Measurements from ENCODE around the gene CNNM3.

Gene CNNM3

DNA sequence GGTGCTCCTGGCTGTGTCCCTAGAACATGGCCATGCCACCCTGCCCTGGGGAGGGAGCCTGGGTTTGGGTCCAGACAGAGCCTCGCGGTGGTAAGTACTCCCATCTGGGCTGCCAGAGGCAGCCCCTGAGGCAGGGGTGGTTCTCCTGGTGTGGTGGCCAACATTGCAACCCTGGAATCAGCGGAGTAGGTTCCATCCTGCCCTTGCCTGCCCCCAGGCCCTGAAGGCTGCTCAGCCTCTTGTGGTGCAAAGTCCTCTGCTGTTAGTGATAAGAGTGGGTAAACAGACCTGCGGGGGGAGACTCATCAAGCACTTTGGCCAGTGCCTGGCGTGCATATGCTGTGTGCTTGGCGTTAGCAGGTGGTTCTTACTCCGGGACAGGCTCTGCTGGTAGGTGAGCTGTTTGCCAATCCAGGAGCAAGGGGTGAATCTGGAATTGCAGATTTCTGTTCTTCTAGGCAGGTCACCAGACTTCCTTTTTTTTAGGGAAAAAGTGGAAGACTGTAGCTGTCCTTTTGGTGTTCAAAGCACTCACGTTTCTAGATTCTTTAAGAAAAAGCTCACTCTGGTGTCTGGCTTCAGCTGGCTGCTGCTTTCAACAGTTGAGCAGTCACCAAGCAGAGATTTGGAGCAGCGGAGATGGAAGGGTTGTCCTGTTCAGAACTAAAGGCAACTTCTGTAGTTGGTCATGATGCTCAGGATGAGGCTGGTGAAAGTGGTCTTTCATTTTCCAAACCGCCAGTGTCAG is 3.2 kb downstream of the CNNM3 start:
- H3K4me3 ChIP-seq (ENCODE audit: insufficient read depth, low read depth, low read length, poor library complexity, severe bottlenecking) = no peak overlapping the region
- no peak for DNase-seq
- no peaks in the 10 kb centered on the region for H3K9me3 ChIP-seq (ENCODE audit: control insufficient read depth, low read length)
- H3K27me3 ChIP-seq (replicated peaks; ENCODE audit: control insufficient read depth, insufficient read depth, low read length, poor library complexity, severe bottlenecking) = no peaks in the 10 kb centered on the region
- H3K27ac ChIP-seq (ENCODE audit: insufficient read depth, low read length, poor library complexity, severe bottlenecking) = no peak overlapping the region
- H3K36me3 ChIP-seq (ENCODE audit: control insufficient read depth, insufficient read depth, low read length) = peaks cover 10% of the 10 kb centered on the region
- peaks cover 45% of the 10 kb centered on the region for H3K4me1 ChIP-seq (ENCODE audit: control insufficient read depth, insufficient read depth, low read length, poor library complexity, severe bottlenecking)

DNA sequence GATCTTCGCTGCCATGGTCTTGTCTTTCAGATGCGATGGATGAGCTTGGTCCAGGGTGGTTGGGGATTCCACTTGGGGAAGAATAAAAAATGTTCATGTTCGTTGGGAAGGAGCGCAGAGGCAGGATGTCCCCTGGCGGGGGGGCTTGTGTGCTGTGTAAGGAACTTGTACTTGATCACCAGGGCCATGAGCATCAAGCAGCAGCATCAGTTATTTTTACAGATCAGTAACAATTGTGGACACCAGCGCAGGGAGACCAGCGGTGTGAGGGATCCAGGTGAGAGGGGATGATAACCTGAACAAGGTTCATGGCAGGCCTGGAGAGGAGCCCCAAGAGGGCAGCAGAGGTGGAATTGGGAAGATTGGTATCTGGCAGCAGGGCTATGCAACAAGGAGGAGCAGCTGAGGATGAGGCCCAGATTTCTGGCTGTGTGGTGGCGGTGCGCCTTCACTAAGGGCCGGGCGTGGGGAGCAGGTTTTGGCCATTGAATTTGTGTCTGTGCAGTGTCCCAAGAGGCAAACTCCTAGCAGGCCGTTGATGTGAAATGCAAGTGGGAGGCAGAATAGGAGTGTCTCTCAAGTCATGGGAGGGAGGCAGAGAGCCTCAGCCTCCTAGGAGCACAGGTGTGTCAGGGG is 3.9 kb downstream of the CNNM3 start:
- no peaks in the 10 kb centered on the region for H3K27me3 ChIP-seq (replicated peaks; ENCODE audit: control insufficient read depth, insufficient read depth, low read length, poor library complexity, severe bottlenecking)
- H3K4me1 ChIP-seq (ENCODE audit: control insufficient read depth, insufficient read depth, low read length, poor library complexity, severe bottlenecking) = peaks cover 45% of the 10 kb centered on the region
- no peak for DNase-seq
- no peaks in the 10 kb centered on the region for H3K9me3 ChIP-seq (ENCODE audit: control insufficient read depth, low read length)
- H3K36me3 ChIP-seq (ENCODE audit: control insufficient read depth, insufficient read depth, low read length) = peaks cover 17% of the 10 kb centered on the region
- H3K4me3 ChIP-seq (ENCODE audit: insufficient read depth, low read depth, low read length, poor library complexity, severe bottlenecking) = no peak overlapping the region
- no peak overlapping the region for H3K27ac ChIP-seq (ENCODE audit: insufficient read depth, low read length, poor library complexity, severe bottlenecking)

DNA sequence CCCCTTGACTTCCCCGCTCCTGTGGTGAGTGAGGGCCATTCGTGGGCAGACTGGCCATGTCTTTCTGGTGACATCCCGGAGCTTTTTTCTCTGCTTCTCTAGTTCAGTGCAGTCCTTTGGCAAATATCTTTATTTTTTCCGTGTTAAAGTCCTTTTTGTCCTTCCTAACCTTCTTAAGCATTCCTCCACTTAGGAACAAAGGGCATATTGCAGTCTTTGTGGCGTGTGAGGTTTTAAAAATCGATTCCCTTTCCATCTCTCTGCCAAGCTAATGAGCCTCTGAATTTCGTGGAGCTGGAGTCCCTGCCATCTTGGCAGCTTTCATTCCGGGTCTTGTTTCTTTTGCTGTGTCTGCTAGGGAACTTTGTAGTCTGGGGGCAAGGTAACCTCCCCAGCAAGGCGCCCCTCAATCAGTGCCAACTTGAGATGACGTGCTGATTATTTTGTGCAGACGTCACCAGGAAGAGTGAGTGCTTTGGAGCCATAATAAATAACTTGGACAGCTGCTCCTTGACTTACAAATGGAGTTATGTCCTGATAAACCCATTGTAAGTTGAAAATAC is 5.1 kb downstream of the CNNM3 start:
- H3K27ac ChIP-seq (ENCODE audit: insufficient read depth, low read length, poor library complexity, severe bottlenecking) = no peak overlapping the region
- peaks cover 27% of the 10 kb centered on the region for H3K36me3 ChIP-seq (ENCODE audit: control insufficient read depth, insufficient read depth, low read length)
- no peak overlapping the region for H3K4me3 ChIP-seq (ENCODE audit: insufficient read depth, low read depth, low read length, poor library complexity, severe bottlenecking)
- peaks cover 45% of the 10 kb centered on the region for H3K4me1 ChIP-seq (ENCODE audit: control insufficient read depth, insufficient read depth, low read length, poor library complexity, severe bottlenecking)
- H3K27me3 ChIP-seq (replicated peaks; ENCODE audit: control insufficient read depth, insufficient read depth, low read length, poor library complexity, severe bottlenecking) = no peaks in the 10 kb centered on the region
- no peak for DNase-seq
- H3K9me3 ChIP-seq (ENCODE audit: control insufficient read depth, low read length) = no peaks in the 10 kb centered on the region

DNA sequence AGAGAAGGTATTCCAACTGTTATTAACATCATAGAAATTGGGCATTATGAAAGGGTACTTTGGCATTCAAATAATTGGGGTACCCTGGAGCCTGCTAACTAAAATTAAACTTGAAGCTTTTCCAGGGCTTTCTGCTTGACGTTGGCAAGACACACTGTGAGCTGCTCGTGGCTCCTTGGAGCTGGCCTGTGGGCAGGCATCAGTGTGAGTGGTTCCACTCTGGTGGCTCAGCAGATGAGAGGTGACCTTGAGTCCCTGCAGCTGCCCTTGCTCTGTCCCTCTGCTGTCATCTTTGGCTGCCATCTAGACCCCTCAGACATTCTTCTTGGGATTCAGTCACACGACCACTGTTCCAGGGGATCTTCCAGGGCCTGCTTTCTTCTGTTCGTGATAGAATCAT is 6.7 kb downstream of the CNNM3 start:
- Histone ChIP-seq H3K27me3 (replicated peaks; ENCODE audit: control insufficient read depth, insufficient read depth, low read length, poor library complexity, severe bottlenecking) (no peaks in the 10 kb centered on the region), H3K4me3 (ENCODE audit: insufficient read depth, low read depth, low read length, poor library complexity, severe bottlenecking) (no peak overlapping the region), H3K27ac (ENCODE audit: insufficient read depth, low read length, poor library complexity, severe bottlenecking) (no peak overlapping the region), H3K9me3 (ENCODE audit: control insufficient read depth, low read length) (no peaks in the 10 kb centered on the region), H3K4me1 (ENCODE audit: control insufficient read depth, insufficient read depth, low read length, poor library complexity, severe bottlenecking) (peaks cover 37% of the 10 kb centered on the region), H3K36me3 (ENCODE audit: control insufficient read depth, insufficient read depth, low read length) (peaks cover 41% of the 10 kb centered on the region)
- DNase-seq = no peak

DNA sequence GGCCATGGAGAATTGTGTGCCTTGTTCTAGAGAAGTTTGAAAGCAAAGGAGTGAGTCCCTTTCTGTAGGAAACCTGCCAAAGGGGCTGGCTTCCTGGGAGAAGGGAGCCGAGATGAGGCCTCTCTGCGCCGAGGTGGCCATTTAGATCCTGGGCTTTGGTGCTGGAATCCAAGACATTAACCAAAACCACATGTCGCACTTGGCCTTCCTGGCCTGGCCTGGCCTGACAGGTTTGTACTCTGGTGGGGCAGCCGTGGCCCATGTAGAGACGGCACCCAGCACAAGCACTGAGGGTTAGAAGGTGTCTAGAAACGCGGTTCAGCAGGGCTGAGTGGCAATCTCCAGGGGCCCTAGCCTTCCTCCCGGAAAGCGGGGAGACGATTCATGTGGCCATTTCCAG is 7.1 kb downstream of the CNNM3 start:
- Histone ChIP-seq H3K36me3 (ENCODE audit: control insufficient read depth, insufficient read depth, low read length) (peaks cover 45% of the 10 kb centered on the region), H3K9me3 (ENCODE audit: control insufficient read depth, low read length) (no peaks in the 10 kb centered on the region), H3K4me1 (ENCODE audit: control insufficient read depth, insufficient read depth, low read length, poor library complexity, severe bottlenecking) (peaks cover 33% of the 10 kb centered on the region), H3K27ac (ENCODE audit: insufficient read depth, low read length, poor library complexity, severe bottlenecking) (no peak overlapping the region), H3K4me3 (ENCODE audit: insufficient read depth, low read depth, low read length, poor library complexity, severe bottlenecking) (no peak overlapping the region), H3K27me3 (replicated peaks; ENCODE audit: control insufficient read depth, insufficient read depth, low read length, poor library complexity, severe bottlenecking) (no peaks in the 10 kb centered on the region)
- DNase-seq = no peak

DNA sequence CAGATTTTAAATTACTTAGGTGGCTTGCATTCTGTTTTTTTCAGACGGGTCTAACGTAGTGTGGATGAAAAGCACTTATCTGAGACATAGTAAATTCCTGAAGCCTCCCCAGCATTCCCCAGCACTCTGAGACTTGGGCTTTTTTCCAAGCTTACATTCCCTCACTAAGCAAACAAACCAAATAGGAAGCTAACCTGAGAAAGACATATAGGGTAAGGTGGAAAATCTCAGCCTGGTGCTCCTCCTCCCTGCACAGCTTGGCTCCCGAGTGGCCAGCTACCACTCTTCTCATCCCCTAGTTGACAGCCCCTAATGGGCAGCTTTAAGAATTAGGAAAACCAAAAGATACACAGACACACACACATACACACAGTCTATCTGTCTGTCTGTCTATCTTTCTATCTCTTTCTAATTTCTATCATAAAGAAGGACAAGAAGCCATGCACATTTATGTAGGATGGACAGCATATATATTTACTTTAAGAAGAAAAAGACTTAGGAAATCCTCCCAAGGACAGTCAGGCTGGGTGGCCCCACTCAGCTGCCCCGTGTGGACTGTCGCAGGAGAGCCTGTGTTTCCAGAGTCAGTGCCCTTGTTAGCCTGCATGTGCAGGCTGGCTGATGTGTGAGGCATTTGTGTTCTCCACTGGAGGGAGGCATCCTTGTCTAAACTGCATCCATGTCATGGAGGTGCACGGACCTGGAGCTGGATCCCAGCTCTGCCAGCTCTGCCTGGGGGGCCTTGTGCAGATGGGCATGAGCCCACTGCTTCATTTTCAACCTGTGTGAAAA is 8.2 kb downstream of the CNNM3 start:
- H3K4me1 ChIP-seq (ENCODE audit: control insufficient read depth, insufficient read depth, low read length, poor library complexity, severe bottlenecking) = peaks cover 23% of the 10 kb centered on the region
- no peak for DNase-seq
- peaks cover 54% of the 10 kb centered on the region for H3K36me3 ChIP-seq (ENCODE audit: control insufficient read depth, insufficient read depth, low read length)
- no peak overlapping the region for H3K27ac ChIP-seq (ENCODE audit: insufficient read depth, low read length, poor library complexity, severe bottlenecking)
- no peak overlapping the region for H3K4me3 ChIP-seq (ENCODE audit: insufficient read depth, low read depth, low read length, poor library complexity, severe bottlenecking)
- no peaks in the 10 kb centered on the region for H3K27me3 ChIP-seq (replicated peaks; ENCODE audit: control insufficient read depth, insufficient read depth, low read length, poor library complexity, severe bottlenecking)
- H3K9me3 ChIP-seq (ENCODE audit: control insufficient read depth, low read length) = no peaks in the 10 kb centered on the region

DNA sequence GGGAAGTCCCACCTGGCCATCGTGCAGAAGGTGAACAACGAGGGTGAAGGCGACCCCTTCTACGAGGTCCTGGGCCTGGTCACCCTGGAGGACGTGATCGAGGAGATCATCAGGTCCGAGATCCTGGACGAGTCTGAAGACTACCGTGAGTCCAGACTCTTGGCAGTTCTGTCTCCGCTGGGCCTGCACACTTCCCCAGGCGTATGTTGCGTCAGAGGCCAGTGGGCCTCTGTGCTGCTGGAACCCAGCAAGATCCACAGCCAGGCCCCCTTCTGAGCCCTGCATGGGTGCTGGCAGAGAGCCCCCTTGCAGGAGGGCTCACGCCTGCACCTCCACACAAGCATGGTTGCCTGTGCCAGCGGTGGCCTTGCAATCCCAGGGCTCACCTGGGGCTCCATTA is 9.0 kb downstream of the CNNM3 start:
- no peaks in the 10 kb centered on the region for H3K27me3 ChIP-seq (replicated peaks; ENCODE audit: control insufficient read depth, insufficient read depth, low read length, poor library complexity, severe bottlenecking)
- no peak for DNase-seq
- H3K9me3 ChIP-seq (ENCODE audit: control insufficient read depth, low read length) = no peaks in the 10 kb centered on the region
- H3K4me3 ChIP-seq (ENCODE audit: insufficient read depth, low read depth, low read length, poor library complexity, severe bottlenecking) = no peak overlapping the region
- H3K36me3 ChIP-seq (ENCODE audit: control insufficient read depth, insufficient read depth, low read length) = peaks cover 61% of the 10 kb centered on the region
- H3K27ac ChIP-seq (ENCODE audit: insufficient read depth, low read length, poor library complexity, severe bottlenecking) = no peak overlapping the region
- peaks cover 15% of the 10 kb centered on the region for H3K4me1 ChIP-seq (ENCODE audit: control insufficient read depth, insufficient read depth, low read length, poor library complexity, severe bottlenecking)

DNA sequence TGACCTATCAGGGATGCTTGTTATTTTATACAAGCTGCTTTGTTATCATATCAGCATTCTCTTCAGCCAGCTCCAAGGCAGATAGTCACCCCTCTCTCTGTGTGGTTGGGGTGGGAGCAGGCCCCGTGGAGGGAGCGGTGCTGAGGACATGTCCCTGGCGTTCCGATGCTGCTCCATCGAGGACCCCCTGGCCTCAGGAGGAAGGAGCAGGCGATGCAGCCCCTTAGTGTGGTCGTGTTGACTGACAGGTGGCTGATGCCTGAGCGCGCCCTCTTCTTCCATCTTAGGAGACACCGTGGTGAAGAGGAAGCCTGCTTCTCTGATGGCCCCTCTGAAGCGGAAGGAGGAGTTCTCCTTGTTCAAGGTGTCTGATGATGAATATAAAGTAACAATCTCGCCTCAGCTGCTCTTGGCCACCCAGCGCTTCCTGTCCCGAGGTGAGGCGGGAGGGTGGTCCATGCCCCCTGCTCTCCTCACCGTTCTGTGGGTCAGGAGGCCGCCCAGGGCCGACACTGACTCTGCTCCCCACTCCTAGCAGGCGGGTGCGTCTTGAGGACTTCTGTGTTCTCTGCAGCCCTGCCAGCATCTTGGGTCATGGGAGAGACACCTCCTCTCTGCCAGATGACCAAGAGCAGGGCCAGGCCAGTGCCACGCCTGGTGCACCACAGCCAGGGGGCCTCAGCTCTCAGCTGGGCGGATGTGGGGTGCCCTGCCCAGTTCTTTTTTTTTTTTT is 10.6 kb downstream of the CNNM3 start:
- peaks cover 77% of the 10 kb centered on the region for H3K36me3 ChIP-seq (ENCODE audit: control insufficient read depth, insufficient read depth, low read length)
- no peaks in the 10 kb centered on the region for H3K9me3 ChIP-seq (ENCODE audit: control insufficient read depth, low read length)
- no peak overlapping the region for H3K27ac ChIP-seq (ENCODE audit: insufficient read depth, low read length, poor library complexity, severe bottlenecking)
- H3K4me3 ChIP-seq (ENCODE audit: insufficient read depth, low read depth, low read length, poor library complexity, severe bottlenecking) = no peak overlapping the region
- no peak for DNase-seq
- H3K27me3 ChIP-seq (replicated peaks; ENCODE audit: control insufficient read depth, insufficient read depth, low read length, poor library complexity, severe bottlenecking) = no peaks in the 10 kb centered on the region
- no peaks in the 10 kb centered on the region for H3K4me1 ChIP-seq (ENCODE audit: control insufficient read depth, insufficient read depth, low read length, poor library complexity, severe bottlenecking)

DNA sequence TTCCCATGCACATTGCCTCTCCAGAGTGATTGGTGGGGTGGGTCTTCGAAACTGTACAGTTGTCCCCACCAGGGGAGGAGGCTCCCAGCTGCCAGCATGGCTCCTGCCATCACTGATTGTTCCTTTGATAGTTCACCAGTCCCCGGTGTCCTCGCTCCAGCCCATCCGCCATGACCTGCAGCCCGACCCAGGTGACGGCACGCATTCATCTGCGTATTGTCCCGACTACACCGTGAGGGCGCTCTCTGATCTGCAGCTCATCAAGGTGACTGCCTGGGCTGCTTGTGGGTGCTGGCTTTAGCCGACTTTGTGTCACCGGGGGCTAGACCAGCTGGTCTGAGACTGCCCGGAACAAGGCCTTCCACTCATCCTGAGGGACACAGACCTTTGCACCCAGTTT is 12.4 kb downstream of the CNNM3 start:
- peaks cover 87% of the 10 kb centered on the region for H3K36me3 ChIP-seq (ENCODE audit: control insufficient read depth, insufficient read depth, low read length)
- no peaks in the 10 kb centered on the region for H3K27me3 ChIP-seq (replicated peaks; ENCODE audit: control insufficient read depth, insufficient read depth, low read length, poor library complexity, severe bottlenecking)
- no peak overlapping the region for H3K4me3 ChIP-seq (ENCODE audit: insufficient read depth, low read depth, low read length, poor library complexity, severe bottlenecking)
- no peaks in the 10 kb centered on the region for H3K9me3 ChIP-seq (ENCODE audit: control insufficient read depth, low read length)
- no peak for DNase-seq
- H3K27ac ChIP-seq (ENCODE audit: insufficient read depth, low read length, poor library complexity, severe bottlenecking) = no peak overlapping the region
- no peaks in the 10 kb centered on the region for H3K4me1 ChIP-seq (ENCODE audit: control insufficient read depth, insufficient read depth, low read length, poor library complexity, severe bottlenecking)

All from effector memory CD4-positive, alpha-beta T cell (primary cell).